Esophagus muscularis mucosa (tissue), 3 donors: ENCODE measurements around the gene JARID2.

Experiments used
- CTCF ChIP-seq, 3 experiments: fragments of 200-600 bp in 2 of 3; fragments of 450-650 bp in 1 of 3; sonication (generic) in 2 of 3; IDR thresholded peaks; one replicate each; pipeline ENCODE4 v1.5.1; 2017 to 2019; ENCODE audit warnings: antibody characterized with exemption in 3 of 3, mild to moderate bottlenecking in 2 of 3, moderate library complexity in 1 of 3
- POLR2A ChIP-seq: fragments of 450-650 bp; IDR thresholded peaks from one replicate; pipeline ENCODE4 v1.6.1; 2017; ENCODE audit warnings: antibody characterized with exemption, moderate library complexity, mild to moderate bottlenecking, low read depth

DNA sequence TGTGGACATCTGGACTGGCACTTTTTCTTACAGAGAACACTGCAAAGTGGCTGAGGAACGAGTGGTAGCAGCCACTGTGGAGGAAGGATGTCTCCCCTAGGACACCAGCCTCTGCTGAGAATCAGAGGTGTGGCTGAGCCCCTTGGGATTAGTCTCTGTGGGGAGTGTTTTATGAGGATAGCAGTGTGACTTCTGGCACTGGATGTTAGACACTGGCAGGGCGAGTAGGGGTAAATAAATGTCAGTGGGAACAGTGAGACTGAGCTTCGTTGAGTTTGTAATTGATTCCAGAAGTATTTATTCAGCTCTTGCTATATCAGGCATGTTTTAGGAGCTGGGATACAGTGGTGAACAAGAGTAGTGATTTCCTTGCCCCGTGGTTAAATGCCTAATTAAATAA lies 124.0 kb downstream of the JARID2 start:
- TF ChIP-seq CTCF (IDR thresholded peaks at IDR 0.05) (no peak), POLR2A (no peak)
